Umbilical cord (tissue), 2 donors: ENCODE measurements around the gene BAD. TPM values are rescaled to one million over a fixed set of nuclear protein-coding genes. Genes with fewer than 3 reads are reported as not detected.

Source experiments
- DNase-seq: peaks from one replicate; pipeline ENCODE4 v3.0.0-alpha.2; 2015; ENCODE audit warnings: low spot score
- total RNA-seq: library from RNA; depleted of rRNA; stranded (reverse); fragments of >200 nt; gene quantifications from one replicate; pipeline ENCODE4 v1.2.3, GENCODE V29; 2014; ENCODE audit warnings: low replicate concordance; ENCODE audit not compliant: insufficient read depth

BAD gene
- total RNA-seq, 1 donor from 2014 or later = 52.5 TPM

DNA sequence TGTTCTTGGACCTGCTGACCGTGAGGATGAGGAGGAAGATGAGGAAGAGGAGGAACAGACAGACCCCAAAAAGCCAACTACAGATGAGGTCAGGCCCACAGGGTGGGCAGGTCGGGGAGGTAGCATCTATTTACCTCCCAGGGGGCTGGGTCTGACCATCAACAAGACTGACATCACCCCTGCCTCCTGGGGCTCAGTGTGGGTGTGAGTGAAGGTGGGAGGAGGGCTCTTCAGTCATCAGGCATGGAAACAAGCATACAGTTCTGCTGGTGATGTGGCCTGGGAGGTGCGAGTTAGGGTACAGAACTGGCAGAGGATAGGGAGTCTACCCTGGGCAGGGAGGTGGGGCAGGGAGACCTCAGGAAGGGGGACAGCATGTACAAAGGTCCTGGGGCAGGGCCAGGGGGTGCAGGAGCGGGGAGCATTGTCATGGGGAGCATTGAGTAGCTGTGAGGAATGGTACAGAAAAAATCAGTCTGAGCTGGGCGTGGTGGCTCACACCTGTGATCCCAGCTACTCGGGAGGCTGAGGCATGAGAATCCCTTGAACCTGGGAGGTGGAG, 24.2 kb downstream of the BAD start:
- no peak for DNase-seq

DNA sequence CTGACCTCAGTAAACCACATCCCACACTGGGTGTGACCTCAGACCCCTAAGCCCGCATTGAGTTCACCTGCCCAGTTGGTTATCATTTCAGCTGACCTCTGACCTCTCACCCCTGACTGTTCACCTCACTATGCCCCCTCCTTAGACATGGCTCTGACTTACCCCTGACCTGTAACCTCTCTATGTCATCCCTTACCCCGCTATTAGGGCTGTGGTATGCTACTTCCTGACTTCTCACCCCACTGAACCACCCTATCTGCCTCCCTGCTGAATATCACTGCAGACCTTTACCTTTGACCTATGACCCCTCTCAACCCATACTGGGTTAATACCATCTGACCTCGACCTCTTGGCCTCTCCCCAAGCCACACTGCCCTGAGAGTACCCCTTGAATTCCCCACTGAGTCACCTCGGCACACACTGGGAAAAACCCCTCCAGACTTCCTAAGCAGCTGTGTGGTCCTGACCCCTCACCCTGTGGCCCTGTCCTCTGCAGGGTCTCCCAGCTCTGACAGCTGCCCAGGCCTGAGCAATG, 24.9 kb downstream of the BAD start:
- no peak for DNase-seq

DNA sequence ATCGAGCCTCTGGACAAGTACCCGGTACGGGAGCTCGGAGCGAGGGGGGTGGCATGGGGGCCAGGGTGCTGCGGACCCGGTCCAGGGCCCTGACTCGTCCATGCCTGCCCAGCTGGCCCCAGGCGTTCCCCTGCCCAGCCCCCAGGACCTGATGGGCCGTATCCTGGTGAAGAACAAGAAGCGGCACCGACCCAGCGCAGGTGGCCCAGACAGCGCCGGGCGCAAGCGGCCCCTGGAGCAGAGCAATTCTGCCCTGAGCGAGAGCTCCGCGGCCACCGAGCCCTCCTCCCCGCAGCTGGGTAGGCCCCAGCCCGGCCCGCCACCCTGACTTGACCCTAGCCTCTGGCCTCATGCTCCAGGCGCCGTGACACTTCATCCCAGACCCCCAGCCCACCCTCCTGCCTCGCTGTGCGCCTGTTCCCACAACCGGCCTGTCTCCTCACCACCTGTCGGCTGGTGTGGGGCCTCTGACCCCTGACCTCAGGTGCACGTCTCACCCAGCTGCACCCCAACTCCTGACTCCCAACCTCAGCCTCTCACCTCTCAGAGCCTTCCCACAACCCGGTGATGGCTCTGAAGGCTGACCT, 25.4 kb downstream of the BAD start:
- DNase-seq = no peak

DNA sequence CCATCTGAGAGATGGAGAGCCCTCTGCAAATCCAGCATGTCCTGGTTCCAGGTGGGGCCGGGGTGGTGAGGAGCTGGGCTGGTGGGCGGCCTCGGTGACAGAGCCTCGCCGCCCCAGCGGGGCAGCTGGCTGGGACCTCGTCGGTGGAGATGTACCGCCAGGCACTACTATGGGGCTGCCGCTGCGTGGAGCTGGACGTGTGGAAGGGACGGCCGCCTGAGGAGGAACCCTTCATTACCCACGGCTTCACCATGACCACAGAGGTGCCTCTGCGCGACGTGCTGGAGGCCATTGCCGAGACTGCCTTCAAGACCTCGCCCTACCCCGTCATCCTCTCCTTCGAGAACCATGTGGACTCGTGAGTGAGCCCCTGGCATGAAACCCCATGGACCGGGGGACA, 26.1 kb downstream of the BAD start:
- no peak for DNase-seq

DNA sequence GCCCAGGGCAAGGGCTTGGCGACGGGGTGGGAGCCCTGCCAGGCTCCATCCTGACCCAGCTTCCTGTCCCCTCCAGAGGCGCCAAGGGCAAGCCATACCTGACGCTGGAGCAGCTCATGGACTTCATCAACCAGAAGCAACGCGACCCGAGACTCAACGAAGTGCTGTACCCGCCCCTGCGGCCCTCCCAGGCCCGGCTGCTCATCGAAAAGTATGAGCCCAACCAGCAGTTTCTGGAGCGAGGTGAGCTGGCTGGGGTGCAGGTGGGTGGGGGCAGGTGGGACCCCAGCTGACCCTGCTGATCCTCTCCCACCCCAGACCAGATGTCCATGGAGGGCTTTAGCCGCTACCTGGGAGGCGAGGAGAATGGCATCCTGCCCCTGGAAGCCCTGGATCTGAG, 28.2 kb downstream of the BAD start:
- no peak for DNase-seq

DNA sequence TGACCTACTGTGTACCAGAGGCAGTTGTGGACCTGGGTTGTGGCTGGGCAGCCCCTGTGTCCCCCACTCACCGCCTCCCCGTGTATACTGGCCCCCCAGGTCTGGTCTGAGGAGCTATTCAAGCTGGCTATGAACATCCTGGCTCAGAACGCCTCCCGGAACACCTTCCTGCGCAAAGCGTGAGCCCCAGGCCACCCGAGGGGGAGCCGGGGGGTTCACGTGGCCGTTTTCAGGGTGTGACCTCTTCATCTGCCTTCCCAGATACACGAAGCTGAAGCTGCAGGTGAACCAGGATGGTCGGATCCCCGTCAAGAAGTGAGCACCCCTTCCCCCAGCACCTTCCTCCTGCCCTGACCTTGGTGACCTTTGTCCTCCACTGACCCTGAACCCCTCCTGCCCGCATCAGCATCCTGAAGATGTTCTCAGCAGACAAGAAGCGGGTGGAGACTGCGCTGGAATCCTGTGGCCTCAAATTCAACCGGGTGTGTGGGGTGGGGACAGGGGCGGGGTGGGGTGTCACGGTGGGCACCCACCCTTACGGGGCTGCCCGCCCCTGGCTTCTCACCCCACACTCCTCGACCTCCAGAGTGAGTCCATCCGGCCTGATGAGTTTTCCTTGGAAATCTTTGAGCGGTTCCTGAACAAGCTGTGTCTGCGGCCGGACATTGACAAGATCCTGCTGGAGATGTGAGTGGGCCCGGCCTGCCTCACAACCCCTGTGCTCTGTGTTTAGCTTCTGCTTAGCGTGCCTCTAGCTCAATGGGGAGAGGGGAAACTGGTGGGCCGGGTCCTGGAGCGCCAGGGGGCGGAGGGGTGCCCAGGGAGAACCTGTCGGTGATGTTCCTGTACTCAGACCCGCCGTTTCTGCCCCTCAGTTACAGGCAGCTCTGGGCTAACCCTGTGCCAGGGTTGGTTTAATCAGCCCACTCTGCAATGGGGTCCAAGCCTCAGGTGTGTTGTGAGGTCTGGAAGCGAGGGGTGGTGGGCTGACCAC, 29.0 kb downstream of the BAD start:
- no peak for DNase-seq

DNA sequence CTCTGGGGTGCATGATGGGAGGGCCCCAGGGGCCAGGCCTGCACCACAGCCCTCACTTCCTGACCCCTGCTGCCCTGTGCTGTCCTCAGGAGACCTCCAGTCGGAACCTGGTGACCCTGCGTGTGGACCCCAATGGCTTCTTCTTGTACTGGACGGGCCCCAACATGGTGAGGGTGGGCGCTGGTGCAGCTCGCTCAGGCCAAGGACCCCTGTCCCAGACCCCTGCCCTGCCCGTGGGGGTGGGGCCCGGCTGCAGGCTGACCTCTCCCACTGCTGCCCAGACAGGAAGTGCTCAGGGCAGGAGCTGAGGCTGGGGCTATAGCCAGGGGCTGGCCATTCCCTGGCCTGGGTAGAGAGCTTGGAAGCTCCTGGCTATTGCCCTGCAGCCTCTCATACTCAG, 30.1 kb downstream of the BAD start:
- DNase-seq = no peak

DNA sequence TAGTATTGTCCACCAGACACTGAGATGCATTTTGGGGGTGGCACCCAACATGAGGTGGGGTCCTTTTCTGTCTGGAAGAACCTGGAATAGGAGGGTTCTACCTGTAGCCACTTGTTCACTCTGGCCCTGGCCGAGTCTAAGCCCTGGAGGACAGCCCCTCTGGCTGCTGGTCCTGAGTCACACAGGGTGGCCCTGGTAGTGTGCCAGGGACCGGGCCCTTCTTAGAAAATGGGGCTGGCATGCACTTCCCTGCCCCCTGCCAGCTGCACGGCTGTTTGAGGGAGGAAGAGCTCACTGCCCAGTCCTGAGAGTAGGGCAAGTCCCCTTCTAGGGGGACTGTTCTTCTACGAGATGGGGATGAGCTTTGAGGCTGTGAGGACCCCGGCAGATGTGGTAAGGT, 31.0 kb downstream of the BAD start:
- DNase-seq = no peak

DNA sequence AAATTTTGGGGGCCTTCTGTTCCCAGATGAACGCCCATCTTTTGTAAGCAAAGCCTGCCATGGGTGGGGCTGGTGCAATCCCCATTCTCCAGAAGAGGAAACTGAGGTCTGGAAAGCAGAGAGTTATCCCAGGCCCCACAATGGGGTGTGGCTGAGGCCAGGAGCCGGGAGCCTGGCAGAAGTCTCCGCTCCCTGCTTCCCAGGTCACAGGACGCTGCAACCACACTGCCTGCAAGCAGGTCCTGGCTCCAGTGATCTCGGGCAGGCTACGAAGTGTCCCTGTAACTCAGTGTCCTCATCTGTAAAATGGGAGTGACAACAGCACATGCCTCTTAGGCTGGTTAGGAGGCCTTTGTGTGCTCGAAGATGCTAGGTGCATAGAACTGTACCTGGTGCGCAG, 31.4 kb downstream of the BAD start:
- no peak for DNase-seq

DNA sequence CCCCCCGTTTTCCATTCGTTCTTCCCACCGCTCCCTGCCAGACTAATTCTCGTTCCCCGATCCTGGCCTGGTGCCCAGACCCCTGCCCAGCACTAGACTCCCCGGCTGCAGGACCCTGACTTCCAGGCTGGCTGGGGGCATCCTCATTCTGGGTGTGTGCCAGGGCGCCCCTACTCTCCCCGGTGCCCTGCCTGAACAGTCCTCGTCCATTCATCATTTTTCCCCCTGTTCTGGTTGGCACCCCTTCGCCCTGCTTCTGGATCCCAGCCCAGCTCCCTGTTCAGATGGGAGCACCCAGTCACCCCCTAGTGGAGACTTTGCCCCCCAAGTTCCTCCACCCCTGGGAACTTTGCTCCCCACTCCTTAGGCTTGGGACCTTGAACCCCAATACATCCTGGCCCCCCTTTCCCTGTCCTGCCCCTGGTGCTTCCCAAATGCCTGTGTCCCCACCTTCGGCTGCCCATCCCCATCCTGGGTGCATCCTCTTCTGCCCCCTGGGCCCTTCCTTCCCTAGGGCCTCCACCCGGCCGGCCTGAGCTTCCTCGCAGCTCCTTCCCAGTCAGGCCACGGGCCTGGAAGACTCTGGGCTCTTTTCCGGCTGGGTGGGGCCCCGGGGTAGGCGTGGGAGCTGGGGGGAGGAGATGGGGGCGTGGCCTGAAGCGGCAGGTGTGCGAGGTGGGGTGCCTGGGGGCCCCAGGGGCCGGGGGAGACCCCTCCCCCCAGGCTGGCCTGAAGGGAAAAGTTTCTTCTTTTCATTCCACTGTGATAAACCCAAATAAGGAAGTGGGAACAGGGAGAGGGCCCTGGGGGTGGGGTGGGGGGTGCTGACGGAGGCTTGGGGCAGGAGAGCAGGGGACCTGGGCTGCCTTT, 32.2 kb downstream of the BAD start:
- DNase-seq = peak; percentile 44

DNA sequence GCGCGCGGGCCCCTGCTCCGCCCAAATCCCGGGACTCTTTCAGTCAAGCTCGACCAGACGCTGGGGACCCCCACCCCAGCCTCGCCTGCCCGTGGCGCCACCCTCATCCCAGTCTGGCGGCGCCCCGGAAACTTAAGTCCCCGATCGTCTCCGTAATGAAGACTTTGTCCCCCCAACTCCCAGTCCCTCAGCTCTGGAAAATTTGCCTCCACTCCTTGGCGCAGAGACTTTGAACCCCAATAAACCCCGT, 32.8 kb downstream of the BAD start:
- no peak for DNase-seq

DNA sequence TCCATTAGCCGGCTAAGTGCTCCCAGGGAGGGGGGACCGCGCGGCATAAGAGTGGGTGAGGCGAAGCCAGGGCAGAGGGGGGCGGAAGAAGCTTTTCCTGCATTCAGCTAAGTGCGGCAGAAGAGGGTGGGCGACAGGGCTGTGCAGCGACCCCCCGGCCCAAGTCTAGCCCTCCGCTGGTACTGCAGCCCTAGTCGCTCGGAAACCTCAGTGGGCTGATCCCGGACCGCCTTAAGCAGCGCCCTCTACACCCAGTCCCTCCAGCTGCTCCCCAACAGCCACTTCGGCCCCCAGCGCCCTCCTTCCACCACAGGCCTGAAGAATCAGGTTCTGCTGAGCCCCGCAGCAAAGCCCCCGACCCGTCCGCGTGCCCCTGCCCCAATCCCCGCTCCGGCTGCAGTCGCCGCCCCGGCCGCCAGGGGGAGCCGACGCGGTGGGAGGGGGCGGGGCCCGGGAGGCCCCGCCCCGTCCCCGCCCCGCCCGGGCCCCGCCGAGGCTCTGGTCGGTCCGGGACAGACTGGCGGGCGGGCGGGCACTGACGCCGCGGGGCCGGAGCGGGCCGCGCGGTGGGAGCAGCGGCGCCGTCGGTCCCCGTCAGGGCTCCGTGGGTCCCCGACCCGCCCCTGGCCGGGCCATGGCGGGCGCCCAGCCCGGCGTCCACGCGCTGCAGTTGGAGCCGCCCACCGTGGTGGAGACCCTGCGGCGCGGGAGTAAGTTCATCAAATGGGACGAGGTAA, 33.3 kb downstream of the BAD start, which contains the start of gene PLCB3:
Gene PLCB3, plus strand, starts transcription at position 515 of the 737 bp plus-strand sequence. Its CDS starts 120 bp downstream, at position 635.
- peak; percentile 49 for DNase-seq

DNA sequence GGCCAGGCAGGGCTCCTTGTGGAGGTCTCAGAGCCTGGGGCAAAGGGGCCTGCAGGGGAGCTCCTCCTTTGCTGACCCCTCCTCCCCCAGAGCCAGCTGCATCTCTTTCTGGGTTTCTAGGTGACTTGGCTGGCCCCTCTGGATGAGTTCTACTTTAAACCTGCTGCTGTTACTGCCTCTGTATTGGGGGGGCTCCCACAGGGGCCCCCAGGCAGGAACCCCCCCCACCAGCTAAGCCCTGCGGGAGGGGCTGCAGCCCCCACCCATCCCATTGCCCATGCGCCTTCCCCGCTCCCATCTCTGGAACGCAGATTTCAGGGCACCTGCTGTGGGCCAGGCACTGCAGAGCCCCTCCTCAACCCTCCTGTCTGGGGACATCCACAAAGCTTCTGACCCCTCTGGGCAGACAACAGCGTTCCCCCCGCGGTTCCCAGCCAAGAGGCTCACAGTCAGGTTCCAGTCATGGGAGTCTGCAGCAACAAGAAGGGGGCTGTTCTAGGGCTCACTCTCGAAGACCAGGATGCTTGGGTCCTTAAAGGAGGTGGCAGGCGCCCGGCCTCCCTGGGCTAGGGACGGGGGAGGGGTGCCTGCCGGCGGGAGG, 34.0 kb downstream of the BAD start:
- no peak for DNase-seq

DNA sequence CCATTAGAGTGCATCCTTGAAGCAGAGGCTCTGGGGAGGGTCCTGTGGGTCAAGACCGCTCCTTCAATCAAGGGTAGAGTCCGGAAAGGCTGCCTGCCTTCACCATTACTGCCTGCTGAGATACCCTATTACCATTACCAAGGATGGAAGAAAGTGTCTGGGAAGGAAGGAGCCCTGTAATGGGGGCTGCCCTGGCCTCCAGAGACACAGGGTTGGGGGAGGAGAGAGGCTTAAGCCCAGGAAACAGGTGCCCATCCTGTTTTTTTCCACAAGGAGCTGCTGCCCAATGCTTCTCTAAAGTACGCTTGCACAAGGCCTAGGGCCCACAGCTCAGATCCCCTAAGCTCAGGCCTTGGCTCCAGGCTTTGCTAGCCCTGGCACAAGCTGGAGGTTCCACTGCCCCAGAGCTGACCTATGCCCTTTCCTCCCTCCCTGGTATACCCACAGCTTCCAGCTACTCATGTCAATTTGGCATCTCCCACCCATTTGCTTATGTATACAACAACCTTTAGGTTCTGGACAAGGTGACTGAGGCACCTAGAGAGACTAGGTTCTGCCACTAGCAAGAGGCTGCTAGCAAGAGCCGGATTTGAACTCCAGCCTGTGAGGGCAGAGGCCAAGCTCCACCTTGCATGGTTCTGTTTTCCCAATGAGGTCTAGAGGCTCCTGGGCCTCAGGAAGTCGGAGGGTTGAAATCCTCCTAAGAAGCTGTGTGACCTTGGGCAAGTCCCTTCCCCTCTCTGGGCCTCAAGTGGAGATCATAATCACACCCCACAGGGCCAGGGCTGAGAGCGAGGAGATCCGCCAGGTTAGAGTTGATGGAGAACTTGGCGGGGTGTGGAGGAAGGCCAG, 34.7 kb downstream of the BAD start:
- DNase-seq = no peak

DNA sequence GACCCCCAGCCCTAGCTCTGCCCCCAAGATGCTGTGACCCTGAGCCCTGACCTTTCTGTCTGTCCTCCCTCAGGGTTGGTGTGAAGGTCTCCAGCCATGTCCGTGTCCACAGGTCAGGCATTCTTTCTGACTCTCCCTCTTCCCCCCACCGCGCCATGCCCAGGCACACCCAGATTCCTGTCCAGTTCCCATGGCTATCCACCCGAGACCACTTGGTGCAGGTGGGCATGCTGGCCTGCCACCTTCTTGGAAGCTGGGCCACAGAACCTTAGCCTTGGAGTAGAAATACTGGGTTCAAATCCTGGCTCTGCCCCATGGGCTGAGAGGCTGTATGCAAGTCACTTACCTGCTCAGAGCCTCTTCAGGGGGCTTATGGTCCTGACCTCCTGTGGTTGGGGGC, 35.4 kb downstream of the BAD start:
- DNase-seq = no peak

DNA sequence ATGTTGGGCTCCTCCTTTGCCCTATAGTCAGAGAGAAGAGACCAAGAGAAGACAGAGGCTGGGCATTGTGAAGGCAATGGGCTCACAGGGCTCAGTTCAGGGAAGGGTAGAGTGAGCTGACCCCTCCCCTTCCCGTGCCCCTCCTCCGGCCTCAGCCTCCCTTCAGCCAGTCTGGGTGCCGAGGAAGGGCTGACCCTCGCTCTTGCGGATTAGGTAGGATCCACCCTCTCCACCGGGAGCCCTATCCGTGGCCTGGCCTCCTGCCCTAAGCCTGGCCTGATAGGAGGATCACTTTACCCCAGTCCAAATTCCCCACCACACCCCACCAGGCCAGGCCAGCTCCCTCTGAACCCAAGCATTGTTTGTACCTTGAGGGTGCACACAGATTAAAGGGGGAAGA, 35.9 kb downstream of the BAD start:
- DNase-seq = no peak

DNA sequence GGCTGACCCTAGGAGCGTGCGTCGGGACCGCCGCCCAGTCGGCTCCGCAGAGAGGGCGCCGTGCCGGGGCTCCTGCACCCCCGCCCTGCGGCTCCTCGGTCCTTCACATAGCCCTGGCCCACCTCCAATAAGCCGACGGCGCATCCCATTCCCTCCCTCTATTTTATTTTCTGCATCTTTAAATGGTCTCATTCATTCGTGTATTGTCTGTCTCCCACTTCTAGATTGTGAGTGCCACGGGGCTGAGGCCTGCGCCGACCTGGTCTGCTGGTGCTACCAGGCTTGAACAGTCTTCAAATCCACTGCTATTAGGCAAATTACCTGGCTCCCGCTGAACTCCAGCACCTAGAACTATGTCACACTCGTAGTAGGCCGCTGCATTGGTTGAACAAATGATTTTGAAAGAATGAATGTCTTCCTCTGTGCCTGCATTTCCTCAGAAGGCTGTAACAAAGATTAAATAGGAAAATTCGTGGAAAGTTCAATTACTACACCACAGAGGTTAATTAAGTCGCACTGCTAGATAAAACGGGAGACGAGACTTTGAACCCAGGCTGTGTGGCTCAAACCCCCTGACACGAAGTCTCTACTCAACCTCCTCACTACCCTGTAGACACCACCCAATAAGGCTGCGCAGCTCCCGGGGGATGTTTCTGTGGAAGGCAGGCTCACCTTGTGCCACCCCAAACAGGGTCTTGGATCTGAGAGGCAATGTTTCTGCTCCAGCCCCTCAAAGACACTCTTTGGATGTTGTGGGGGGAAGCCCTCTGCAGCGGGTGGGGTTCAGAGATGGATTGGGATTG, 36.5 kb downstream of the BAD start:
- DNase-seq = no peak

DNA sequence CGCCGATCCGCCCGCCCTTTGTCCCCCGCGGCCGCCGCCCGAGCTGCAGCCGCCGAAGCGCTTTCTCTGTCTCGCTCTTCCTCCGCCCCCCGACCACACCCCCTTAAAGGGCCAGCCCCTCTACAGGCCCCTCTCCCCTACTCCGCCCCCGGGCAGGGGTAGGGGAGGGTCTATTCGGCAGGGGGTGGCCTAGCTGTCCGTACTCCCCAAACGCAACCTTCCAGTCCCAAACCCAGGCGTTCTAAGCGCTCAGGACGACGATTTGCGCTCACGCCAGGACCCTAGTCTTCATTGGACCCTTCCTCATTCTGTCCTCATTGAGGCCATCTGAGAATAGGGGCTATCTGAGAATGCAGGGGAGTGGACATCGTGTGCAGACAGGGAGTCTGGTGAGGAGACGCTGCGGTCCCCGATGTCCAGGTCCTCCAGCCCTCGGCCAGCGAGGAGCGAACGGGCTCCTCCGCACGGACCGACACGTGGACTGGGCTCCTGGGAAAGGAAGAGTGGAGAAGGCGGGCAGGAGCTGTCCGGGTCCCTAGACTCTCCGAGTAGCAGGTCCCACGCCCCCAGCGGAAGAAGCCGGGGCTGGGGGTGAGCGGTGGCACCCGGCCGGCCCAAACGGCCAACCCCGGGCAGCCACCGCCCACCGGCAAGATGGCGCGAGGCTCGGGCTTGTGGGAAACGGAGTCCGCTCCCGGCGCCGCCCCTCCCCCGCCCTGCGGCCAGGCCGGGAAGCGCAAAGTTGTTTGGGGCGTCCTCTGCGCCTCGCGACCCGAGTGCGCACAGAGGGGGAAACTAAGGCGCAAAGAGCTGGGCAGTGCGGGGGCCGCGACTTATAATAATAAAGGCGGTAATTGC, 37.4 kb downstream of the BAD start, which contains the start of gene PPP1R14B:
Gene PPP1R14B, minus strand, starts transcription at position 73 of the 858 bp plus-strand sequence. CDS start 270 bp downstream, outside the sequence.
- peak; percentile 91 for DNase-seq
